Measurements from ENCODE around the gene TOGARAM1.

TOGARAM1 gene

GRCh38 chr14:44962334-44963043 lies 499 bp downstream of the TOGARAM1 start (continued):
- TF ChIP-seq ZNF2 (tag by site-specific recombination; IDR thresholded peaks at IDR 0.05) (0 out of 2 replicates have a peak, but pooled peaks have one; percentile 21), ZNF239 (tag by site-specific recombination; IDR thresholded peaks at IDR 0.05) (no peak), ZNF548 (tag by site-specific recombination; IDR thresholded peaks at IDR 0.05) (no peak), SP2 (tag by site-specific recombination; IDR thresholded peaks at IDR 0.05) (no peak), BCL11A (tag by site-specific recombination; IDR thresholded peaks at IDR 0.05; ENCODE audit: low read depth) (no peak), AEBP2 (tag by site-specific recombination; IDR thresholded peaks at IDR 0.05; ENCODE audit: borderline replicate concordance) (no peak), ZNF768 (tag by site-specific recombination; IDR thresholded peaks at IDR 0.05) (no peak), ZNF777 (tag by site-specific recombination; IDR thresholded peaks at IDR 0.05; ENCODE audit: borderline replicate concordance) (no peak), GLI4 (tag by site-specific recombination; IDR thresholded peaks at IDR 0.05) (no peak), YY1 (tag by site-specific recombination; IDR thresholded peaks at IDR 0.05) (no peak; the same call in none of the 2 replicates), ZNF121 (tag by site-specific recombination; IDR thresholded peaks at IDR 0.05) (no peak), ZNF157 (tag by site-specific recombination; IDR thresholded peaks at IDR 0.05) (no peak), ZNF776 (tag by site-specific recombination; IDR thresholded peaks at IDR 0.05; ENCODE audit: borderline replicate concordance) (no peak), ZBTB48 (tag by site-specific recombination; IDR thresholded peaks at IDR 0.05) (peak; percentile 21; the same call in 1 of the 2 replicates), ZNF549 (tag by site-specific recombination; IDR thresholded peaks at IDR 0.05) (no peak), ZNF266 (tag by site-specific recombination; IDR thresholded peaks at IDR 0.05; ENCODE audit: low read depth) (no peak), ZXDB (tag by site-specific recombination; IDR thresholded peaks at IDR 0.05) (peak; percentile 11), KLF1 (tag by site-specific recombination; IDR thresholded peaks at IDR 0.05) (0 out of 2 replicates have a peak, but pooled peaks have one; percentile 2), ZNF302 (tag by site-specific recombination; IDR thresholded peaks at IDR 0.05; ENCODE audit: low read depth) (no peak), ZNF214 (tag by site-specific recombination; IDR thresholded peaks at IDR 0.05; ENCODE audit: borderline replicate concordance) (no peak), WT1 (tag by site-specific recombination; IDR thresholded peaks at IDR 0.05) (no peak), SP7 (tag by site-specific recombination; IDR thresholded peaks at IDR 0.05) (no peak), ZNF138 (tag by site-specific recombination; IDR thresholded peaks at IDR 0.05; ENCODE audit: borderline replicate concordance) (no peak), ZNF558 (tag by site-specific recombination; IDR thresholded peaks at IDR 0.05) (no peak), ZNF146 (tag by site-specific recombination; IDR thresholded peaks at IDR 0.05) (no peak), ZNF571 (tag by site-specific recombination; IDR thresholded peaks at IDR 0.05) (no peak), ZFP3 (tag by site-specific recombination; IDR thresholded peaks at IDR 0.05; ENCODE audit: low read depth) (no peak), ZNF423 (tag by site-specific recombination; IDR thresholded peaks at IDR 0.05) (no peak)
- TF ChIP-seq, protein P1, sequence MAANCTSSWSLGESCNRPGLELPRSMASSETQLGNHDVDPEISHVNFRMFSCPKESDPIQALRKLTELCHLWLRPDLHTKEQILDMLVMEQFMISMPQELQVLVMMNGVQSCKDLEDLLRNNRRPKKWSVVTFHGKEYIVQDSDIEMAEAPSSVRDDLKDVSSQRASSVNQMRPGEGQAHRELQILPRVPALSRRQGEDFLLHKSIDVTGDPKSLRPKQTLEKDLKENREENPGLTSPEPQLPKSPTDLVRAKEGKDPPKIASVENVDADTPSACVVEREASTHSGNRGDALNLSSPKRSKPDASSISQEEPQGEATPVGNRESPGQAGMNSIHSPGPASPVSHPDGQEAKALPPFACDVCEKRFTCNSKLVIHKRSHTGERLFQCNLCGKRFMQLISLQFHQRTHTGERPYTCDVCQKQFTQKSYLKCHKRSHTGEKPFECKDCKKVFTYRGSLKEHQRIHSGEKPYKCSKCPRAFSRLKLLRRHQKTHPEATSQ (tag by site-specific recombination; IDR thresholded peaks at IDR 0.05): no peak
- TF ChIP-seq, protein P2, sequence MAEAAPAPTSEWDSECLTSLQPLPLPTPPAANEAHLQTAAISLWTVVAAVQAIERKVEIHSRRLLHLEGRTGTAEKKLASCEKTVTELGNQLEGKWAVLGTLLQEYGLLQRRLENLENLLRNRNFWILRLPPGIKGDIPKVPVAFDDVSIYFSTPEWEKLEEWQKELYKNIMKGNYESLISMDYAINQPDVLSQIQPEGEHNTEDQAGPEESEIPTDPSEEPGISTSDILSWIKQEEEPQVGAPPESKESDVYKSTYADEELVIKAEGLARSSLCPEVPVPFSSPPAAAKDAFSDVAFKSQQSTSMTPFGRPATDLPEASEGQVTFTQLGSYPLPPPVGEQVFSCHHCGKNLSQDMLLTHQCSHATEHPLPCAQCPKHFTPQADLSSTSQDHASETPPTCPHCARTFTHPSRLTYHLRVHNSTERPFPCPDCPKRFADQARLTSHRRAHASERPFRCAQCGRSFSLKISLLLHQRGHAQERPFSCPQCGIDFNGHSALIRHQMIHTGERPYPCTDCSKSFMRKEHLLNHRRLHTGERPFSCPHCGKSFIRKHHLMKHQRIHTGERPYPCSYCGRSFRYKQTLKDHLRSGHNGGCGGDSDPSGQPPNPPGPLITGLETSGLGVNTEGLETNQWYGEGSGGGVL (tag by site-specific recombination; IDR thresholded peaks at IDR 0.05): no peak
- TF ChIP-seq, protein P3, sequence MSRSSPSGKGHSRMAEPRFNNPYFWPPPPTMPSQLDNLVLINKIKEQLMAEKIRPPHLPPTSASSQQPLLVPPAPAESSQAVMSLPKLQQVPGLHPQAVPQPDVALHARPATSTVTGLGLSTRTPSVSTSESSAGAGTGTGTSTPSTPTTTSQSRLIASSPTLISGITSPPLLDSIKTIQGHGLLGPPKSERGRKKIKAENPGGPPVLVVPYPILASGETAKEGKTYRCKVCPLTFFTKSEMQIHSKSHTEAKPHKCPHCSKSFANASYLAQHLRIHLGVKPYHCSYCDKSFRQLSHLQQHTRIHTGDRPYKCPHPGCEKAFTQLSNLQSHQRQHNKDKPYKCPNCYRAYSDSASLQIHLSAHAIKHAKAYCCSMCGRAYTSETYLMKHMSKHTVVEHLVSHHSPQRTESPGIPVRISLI (tag by site-specific recombination; IDR thresholded peaks at IDR 0.05): no peak
- TF ChIP-seq, protein P4, sequence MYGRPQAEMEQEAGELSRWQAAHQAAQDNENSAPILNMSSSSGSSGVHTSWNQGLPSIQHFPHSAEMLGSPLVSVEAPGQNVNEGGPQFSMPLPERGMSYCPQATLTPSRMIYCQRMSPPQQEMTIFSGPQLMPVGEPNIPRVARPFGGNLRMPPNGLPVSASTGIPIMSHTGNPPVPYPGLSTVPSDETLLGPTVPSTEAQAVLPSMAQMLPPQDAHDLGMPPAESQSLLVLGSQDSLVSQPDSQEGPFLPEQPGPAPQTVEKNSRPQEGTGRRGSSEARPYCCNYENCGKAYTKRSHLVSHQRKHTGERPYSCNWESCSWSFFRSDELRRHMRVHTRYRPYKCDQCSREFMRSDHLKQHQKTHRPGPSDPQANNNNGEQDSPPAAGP (tag by site-specific recombination; IDR thresholded peaks at IDR 0.05): no peak; the same call in 1 of the 2 replicates
- TF ChIP-seq, protein P5, sequence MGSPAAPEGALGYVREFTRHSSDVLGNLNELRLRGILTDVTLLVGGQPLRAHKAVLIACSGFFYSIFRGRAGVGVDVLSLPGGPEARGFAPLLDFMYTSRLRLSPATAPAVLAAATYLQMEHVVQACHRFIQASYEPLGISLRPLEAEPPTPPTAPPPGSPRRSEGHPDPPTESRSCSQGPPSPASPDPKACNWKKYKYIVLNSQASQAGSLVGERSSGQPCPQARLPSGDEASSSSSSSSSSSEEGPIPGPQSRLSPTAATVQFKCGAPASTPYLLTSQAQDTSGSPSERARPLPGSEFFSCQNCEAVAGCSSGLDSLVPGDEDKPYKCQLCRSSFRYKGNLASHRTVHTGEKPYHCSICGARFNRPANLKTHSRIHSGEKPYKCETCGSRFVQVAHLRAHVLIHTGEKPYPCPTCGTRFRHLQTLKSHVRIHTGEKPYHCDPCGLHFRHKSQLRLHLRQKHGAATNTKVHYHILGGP (tag by site-specific recombination; IDR thresholded peaks at IDR 0.05): no peak
